ENCODE data around the gene LHFPL6.

The LHFPL6 gene

DNA sequence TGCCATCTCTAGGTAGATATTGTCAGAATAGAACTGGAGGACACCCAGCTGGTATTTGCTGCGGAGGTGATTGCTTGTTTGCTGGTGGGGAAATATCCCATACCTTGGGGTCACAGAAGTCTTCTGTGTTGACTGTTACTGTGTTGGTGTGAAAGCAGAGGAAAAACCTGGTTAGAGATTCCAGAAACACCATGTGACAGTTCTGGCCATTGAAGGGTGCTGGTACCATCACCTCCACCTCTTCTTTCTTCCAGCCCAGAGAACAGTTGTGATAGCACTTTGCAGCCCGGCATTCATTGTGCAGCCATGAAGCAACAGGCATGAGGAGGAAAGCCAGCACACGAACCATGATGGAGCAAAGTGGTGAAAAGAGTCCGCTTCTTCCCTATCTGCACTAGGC is 4.9 kb upstream of the LHFPL6 start:
- DNase-seq (ENCODE audit: low read depth), result no peak
- H3K9me3 ChIP-seq (ENCODE audit: control insufficient read depth, low read length), result no peaks in the 10 kb centered on the region
- H3K4me1 ChIP-seq (ENCODE audit: control insufficient read depth, insufficient read depth, low read length), result peaks cover 4% of the 10 kb centered on the region
- no peaks in the 10 kb centered on the region for H3K36me3 ChIP-seq (ENCODE audit: control insufficient read depth, insufficient read depth, low read length, severe bottlenecking)
- no peak overlapping the region for H3K9ac ChIP-seq (ENCODE audit: low read length)
- H3K27me3 ChIP-seq (replicated peaks; ENCODE audit: control insufficient read depth, insufficient read depth, low read length), result no peaks in the 10 kb centered on the region
- H3K4me3 ChIP-seq (ENCODE audit: low read length), result no peak overlapping the region

DNA sequence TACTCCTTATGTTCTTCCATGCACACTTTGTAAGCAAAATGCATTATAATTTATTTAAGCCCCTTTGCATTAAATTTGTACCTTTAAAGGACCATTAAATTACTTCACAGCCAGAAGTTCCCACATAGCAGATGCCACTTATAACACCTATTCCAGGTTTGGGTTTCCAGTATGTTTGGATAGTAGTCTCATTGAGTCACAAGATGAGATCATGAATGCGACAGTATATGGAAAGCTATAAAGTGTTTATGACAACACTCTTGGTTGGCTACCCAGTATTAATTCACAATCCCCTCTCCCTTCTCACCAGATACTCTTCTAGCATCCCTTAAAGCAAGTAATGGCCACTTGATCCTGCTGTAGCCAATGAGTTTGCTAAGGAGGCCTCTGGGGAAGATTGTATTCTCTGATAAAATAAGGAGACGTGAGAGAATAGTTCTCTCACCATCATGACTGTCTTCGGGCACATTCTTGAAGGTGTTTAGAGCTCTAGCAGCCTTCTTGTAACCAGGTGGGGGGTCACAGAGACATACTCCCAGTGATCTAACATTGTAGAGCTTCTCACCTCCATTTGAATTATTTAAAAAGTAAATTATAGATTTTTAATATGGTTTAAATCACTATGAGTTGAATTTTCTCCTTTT is 2.8 kb upstream of the LHFPL6 start:
- no peak for DNase-seq (ENCODE audit: low read depth)
- Histone ChIP-seq H3K9me3 (ENCODE audit: control insufficient read depth, low read length) (no peaks in the 10 kb centered on the region), H3K9ac (ENCODE audit: low read length) (no peak overlapping the region), H3K4me3 (ENCODE audit: low read length) (no peak overlapping the region), H3K36me3 (ENCODE audit: control insufficient read depth, insufficient read depth, low read length, severe bottlenecking) (no peaks in the 10 kb centered on the region), H3K27me3 (replicated peaks; ENCODE audit: control insufficient read depth, insufficient read depth, low read length) (no peaks in the 10 kb centered on the region), H3K4me1 (ENCODE audit: control insufficient read depth, insufficient read depth, low read length) (peaks cover 16% of the 10 kb centered on the region)

DNA sequence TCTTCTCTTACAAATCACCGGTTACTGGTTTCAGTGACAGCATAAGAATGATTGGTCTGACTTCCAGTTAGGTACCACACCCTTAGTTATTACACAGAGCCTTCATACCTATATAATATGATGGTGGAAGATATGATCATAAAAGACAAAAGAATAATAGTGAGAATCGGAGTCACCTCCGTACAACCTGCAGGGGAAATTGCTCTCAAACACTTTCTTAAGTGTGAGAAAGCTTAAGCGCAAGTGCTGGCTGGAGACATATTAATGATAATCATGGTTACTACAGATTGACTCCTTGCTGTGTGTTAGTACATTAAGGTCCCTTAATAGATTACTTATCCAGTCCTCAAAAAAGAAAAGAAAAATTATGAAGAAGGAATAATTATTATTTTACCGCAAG is 1.8 kb upstream of the LHFPL6 start:
- no peak overlapping the region for H3K9ac ChIP-seq (ENCODE audit: low read length)
- H3K4me1 ChIP-seq (ENCODE audit: control insufficient read depth, insufficient read depth, low read length), result peaks cover 27% of the 10 kb centered on the region
- no peak overlapping the region for H3K4me3 ChIP-seq (ENCODE audit: low read length)
- H3K9me3 ChIP-seq (ENCODE audit: control insufficient read depth, low read length), result no peaks in the 10 kb centered on the region
- H3K27me3 ChIP-seq (replicated peaks; ENCODE audit: control insufficient read depth, insufficient read depth, low read length), result no peaks in the 10 kb centered on the region
- DNase-seq (ENCODE audit: low read depth), result no peak
- H3K36me3 ChIP-seq (ENCODE audit: control insufficient read depth, insufficient read depth, low read length, severe bottlenecking), result no peaks in the 10 kb centered on the region

DNA sequence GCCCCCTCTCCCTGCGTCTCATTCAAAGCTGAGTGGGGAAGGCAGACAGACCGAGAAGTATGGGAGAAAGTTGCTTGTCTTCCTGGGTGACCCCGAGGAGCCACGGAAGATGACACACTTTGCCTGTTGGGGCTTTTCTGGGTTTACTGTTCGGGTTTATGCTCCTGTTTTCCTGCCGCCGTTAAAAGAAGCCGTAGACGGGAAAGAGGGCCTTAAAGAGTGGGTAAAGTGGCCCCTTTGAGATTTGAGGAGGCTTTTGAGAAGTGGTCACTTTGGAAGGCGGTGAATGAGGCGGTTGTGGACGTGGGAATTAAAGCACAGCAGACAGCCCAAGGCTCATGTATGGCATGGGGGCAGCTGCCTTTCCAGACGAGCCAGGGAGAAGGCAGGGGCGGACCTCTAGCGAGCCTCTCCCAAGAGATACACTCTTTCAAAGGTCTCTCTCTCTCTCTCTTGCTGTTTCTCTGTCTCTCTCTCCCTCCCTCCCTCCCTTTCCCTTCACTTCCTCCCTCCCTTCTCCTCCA is 493 bp upstream of the LHFPL6 start:
- Histone ChIP-seq H3K9ac (ENCODE audit: low read length) (peak overlapping the region; percentile 84), H3K27me3 (replicated peaks; ENCODE audit: control insufficient read depth, insufficient read depth, low read length) (no peaks in the 10 kb centered on the region), H3K4me3 (ENCODE audit: low read length) (peak overlapping the region; percentile 96), H3K4me1 (ENCODE audit: control insufficient read depth, insufficient read depth, low read length) (peaks cover 39% of the 10 kb centered on the region), H3K36me3 (ENCODE audit: control insufficient read depth, insufficient read depth, low read length, severe bottlenecking) (no peaks in the 10 kb centered on the region), H3K9me3 (ENCODE audit: control insufficient read depth, low read length) (no peaks in the 10 kb centered on the region)
- no peak for DNase-seq (ENCODE audit: low read depth)

DNA sequence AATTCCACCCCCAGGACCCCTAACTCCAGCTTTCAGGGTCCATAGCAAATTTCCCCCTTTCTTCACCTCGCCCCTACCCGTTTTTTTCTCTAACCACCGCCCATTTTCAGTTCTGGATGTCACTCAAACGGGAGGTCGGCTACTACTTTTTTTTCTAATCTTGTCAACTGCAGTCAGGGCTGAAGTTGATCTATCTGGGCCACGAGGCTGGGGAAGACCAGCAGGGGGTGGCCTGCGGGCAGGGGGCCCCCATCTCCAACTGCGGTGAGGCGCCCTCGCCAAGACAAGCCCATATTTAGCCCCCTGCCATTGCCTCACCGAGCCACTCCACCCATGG is 748 bp downstream of the LHFPL6 start:
- Histone ChIP-seq H3K4me1 (ENCODE audit: control insufficient read depth, insufficient read depth, low read length) (peaks cover 48% of the 10 kb centered on the region), H3K36me3 (ENCODE audit: control insufficient read depth, insufficient read depth, low read length, severe bottlenecking) (no peaks in the 10 kb centered on the region), H3K9me3 (ENCODE audit: control insufficient read depth, low read length) (no peaks in the 10 kb centered on the region), H3K27me3 (replicated peaks; ENCODE audit: control insufficient read depth, insufficient read depth, low read length) (no peaks in the 10 kb centered on the region), H3K4me3 (ENCODE audit: low read length) (peak overlapping the region; percentile 96), H3K9ac (ENCODE audit: low read length) (peak overlapping the region; percentile 91)
- no peak for DNase-seq (ENCODE audit: low read depth)

DNA sequence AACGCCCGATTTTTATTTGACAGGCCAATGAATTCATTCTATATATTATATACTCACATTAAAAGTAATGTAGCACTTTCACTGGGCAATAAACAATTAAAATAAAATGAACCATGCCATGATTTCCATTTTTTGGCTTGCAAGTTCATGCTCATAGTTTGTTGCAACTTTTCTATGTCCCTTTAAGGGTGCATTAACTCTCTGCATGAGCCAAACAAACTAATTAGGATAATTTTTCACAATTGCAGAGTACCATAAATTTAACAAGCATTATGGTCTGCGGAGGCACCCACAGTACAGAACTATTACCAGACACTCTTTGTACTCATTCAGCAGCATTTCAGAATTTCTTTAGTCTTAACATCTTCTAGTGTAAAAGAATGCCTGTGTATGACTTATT is 1.4 kb downstream of the LHFPL6 start:
- Histone ChIP-seq H3K27me3 (replicated peaks; ENCODE audit: control insufficient read depth, insufficient read depth, low read length) (no peaks in the 10 kb centered on the region), H3K4me3 (ENCODE audit: low read length) (peak overlapping the region; percentile 96), H3K9ac (ENCODE audit: low read length) (peak overlapping the region; percentile 91), H3K4me1 (ENCODE audit: control insufficient read depth, insufficient read depth, low read length) (peaks cover 48% of the 10 kb centered on the region), H3K36me3 (ENCODE audit: control insufficient read depth, insufficient read depth, low read length, severe bottlenecking) (no peaks in the 10 kb centered on the region), H3K9me3 (ENCODE audit: control insufficient read depth, low read length) (no peaks in the 10 kb centered on the region)
- no peak for DNase-seq (ENCODE audit: low read depth)

DNA sequence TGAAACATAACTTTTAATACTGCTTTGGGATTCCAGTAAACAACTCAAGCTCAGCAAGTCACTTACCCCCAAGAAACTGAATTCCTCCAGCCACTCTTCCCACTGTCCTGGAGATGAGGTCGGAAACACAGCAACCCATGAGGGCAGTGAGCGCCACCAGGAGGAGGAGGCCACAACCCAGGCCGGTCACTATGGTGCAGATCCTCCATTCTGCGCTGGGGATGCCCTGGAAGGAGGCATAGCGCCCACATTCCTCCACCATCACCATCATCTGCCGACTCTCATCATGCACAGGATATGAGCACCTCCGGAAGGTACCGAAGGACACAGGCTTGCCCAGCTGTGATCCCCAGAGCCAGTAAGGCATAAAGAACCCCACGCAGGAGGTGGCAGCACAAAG is 2.2 kb downstream of the LHFPL6 start:
- no peak for DNase-seq (ENCODE audit: low read depth)
- H3K4me1 ChIP-seq (ENCODE audit: control insufficient read depth, insufficient read depth, low read length), result peaks cover 48% of the 10 kb centered on the region
- H3K27me3 ChIP-seq (replicated peaks; ENCODE audit: control insufficient read depth, insufficient read depth, low read length), result no peaks in the 10 kb centered on the region
- peak overlapping the region; percentile 17 for H3K9ac ChIP-seq (ENCODE audit: low read length)
- H3K9me3 ChIP-seq (ENCODE audit: control insufficient read depth, low read length), result no peaks in the 10 kb centered on the region
- peak overlapping the region; percentile 96 for H3K4me3 ChIP-seq (ENCODE audit: low read length)
- no peaks in the 10 kb centered on the region for H3K36me3 ChIP-seq (ENCODE audit: control insufficient read depth, insufficient read depth, low read length, severe bottlenecking)

DNA sequence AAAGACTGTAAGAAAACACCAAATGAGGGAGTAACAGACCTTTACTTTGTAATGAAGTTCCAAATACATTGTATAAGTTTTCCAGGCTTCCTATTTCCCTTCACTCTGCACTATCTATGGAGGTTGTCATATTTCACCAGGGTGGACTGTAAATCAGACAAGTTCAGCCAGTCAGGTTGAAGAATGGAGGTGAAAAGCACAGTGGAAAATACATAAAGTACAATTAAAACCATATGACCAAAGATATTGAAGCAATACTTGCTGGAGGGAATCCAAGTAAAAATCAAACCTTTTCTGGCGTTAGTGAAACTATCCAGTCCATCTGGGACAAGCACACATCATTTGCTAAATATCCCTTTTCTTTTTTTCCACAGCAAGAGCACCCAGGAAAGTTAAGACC is 3.2 kb downstream of the LHFPL6 start:
- DNase-seq (ENCODE audit: low read depth), result peak; percentile 84
- no peaks in the 10 kb centered on the region for H3K27me3 ChIP-seq (replicated peaks; ENCODE audit: control insufficient read depth, insufficient read depth, low read length)
- H3K9me3 ChIP-seq (ENCODE audit: control insufficient read depth, low read length), result no peaks in the 10 kb centered on the region
- peak overlapping the region; percentile 54 for H3K9ac ChIP-seq (ENCODE audit: low read length)
- H3K4me1 ChIP-seq (ENCODE audit: control insufficient read depth, insufficient read depth, low read length), result peaks cover 48% of the 10 kb centered on the region
- H3K36me3 ChIP-seq (ENCODE audit: control insufficient read depth, insufficient read depth, low read length, severe bottlenecking), result peaks cover 5% of the 10 kb centered on the region
- H3K4me3 ChIP-seq (ENCODE audit: low read length), result peak overlapping the region; percentile 96

DNA sequence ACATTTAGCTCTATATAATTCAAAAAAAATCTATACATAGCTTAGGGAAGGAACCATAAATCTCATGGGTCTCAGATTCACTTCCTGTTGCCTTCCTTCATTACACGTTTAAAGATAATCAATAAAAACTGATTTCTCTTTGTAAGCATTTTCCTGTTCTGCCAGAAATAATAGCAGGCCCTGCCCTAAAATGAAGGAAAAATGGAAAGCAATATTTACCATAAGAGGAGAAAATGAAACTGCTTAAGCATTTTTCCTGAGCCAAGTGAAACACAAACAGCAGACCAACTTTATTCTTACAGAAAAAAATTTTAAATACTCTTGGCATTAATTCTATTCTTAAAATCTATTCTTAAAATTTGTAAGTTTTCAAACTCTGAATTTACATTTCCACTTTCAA is 4.0 kb downstream of the LHFPL6 start:
- peaks cover 5% of the 10 kb centered on the region for H3K36me3 ChIP-seq (ENCODE audit: control insufficient read depth, insufficient read depth, low read length, severe bottlenecking)
- peak; percentile 31 for DNase-seq (ENCODE audit: low read depth)
- H3K4me1 ChIP-seq (ENCODE audit: control insufficient read depth, insufficient read depth, low read length), result peaks cover 47% of the 10 kb centered on the region
- H3K9me3 ChIP-seq (ENCODE audit: control insufficient read depth, low read length), result no peaks in the 10 kb centered on the region
- no peaks in the 10 kb centered on the region for H3K27me3 ChIP-seq (replicated peaks; ENCODE audit: control insufficient read depth, insufficient read depth, low read length)
- peak overlapping the region; percentile 54 for H3K9ac ChIP-seq (ENCODE audit: low read length)
- H3K4me3 ChIP-seq (ENCODE audit: low read length), result peak overlapping the region; percentile 96

DNA sequence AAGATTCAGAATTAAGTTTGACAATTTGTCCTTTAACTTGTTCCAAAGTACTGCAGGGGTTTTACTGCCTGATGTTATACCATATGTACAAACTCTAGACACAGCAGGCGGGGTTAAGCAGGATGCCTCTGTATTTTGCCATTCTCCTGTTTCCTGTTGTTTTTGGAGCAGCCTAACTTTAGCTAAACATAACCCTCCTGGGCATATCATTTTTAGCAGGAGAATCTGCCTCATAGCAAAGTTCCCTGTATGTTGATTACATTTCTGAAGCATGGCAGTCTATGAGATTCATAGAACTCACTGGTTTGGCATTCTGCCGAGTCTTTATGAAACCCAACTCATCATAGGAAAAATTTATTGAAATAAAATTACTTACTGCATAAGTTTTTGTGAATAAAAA is 5.2 kb downstream of the LHFPL6 start:
- H3K4me3 ChIP-seq (ENCODE audit: low read length), result peak overlapping the region; percentile 46

DNA sequence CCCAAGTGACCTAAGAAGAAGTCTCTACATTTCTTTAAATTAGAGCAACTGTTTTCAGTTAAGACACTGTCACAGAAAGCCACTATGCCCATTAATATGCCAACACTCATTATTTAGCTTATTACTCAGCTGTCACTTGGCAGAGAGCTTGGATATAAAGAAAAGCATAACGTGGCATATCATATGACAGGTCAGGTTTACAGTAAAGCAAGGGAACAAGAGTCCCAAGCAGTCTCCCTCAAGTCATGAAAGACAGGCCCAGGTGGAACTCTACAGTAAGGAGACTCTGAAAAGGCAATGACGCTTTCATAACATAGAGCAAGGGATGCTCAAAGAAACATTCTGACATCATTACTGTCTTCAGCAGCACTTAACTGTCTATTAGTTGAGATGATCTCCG is 6.3 kb downstream of the LHFPL6 start:
- Histone ChIP-seq H3K9ac (ENCODE audit: low read length) (no peak overlapping the region), H3K36me3 (ENCODE audit: control insufficient read depth, insufficient read depth, low read length, severe bottlenecking) (peaks cover 5% of the 10 kb centered on the region), H3K9me3 (ENCODE audit: control insufficient read depth, low read length) (no peaks in the 10 kb centered on the region), H3K4me1 (ENCODE audit: control insufficient read depth, insufficient read depth, low read length) (peaks cover 40% of the 10 kb centered on the region), H3K27me3 (replicated peaks; ENCODE audit: control insufficient read depth, insufficient read depth, low read length) (no peaks in the 10 kb centered on the region), H3K4me3 (ENCODE audit: low read length) (no peak overlapping the region)
- no peak for DNase-seq (ENCODE audit: low read depth)

More for the DNA sequence above, 5.2 kb downstream of the LHFPL6 start:
- Histone ChIP-seq H3K27me3 (replicated peaks; ENCODE audit: control insufficient read depth, insufficient read depth, low read length) (no peaks in the 10 kb centered on the region), H3K9me3 (ENCODE audit: control insufficient read depth, low read length) (no peaks in the 10 kb centered on the region), H3K4me1 (ENCODE audit: control insufficient read depth, insufficient read depth, low read length) (peaks cover 44% of the 10 kb centered on the region), H3K36me3 (ENCODE audit: control insufficient read depth, insufficient read depth, low read length, severe bottlenecking) (peaks cover 5% of the 10 kb centered on the region), H3K9ac (ENCODE audit: low read length) (no peak overlapping the region)
- peak; percentile 82 for DNase-seq (ENCODE audit: low read depth)

DNA sequence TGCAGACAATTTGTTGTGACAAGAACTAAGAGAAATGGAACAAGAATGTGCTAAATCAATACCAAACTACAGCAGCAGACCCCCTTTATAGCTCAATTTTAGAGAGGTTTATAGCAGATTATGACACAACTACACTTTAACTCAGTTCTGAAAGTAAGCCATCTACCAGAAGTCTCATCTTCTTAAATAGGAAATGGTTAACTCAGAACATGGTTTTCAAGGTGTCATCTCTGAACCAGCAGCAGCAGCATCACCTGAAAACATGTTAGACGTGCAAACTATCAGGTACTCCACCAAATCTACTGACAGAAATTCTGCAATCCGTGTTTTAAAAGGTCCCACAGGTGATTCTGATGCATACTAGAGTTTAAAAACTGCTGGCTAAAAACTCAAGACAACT is 6.8 kb downstream of the LHFPL6 start:
- Histone ChIP-seq H3K9ac (ENCODE audit: low read length) (no peak overlapping the region), H3K9me3 (ENCODE audit: control insufficient read depth, low read length) (no peaks in the 10 kb centered on the region), H3K27me3 (replicated peaks; ENCODE audit: control insufficient read depth, insufficient read depth, low read length) (no peaks in the 10 kb centered on the region), H3K4me3 (ENCODE audit: low read length) (no peak overlapping the region), H3K4me1 (ENCODE audit: control insufficient read depth, insufficient read depth, low read length) (peaks cover 35% of the 10 kb centered on the region), H3K36me3 (ENCODE audit: control insufficient read depth, insufficient read depth, low read length, severe bottlenecking) (peaks cover 5% of the 10 kb centered on the region)
- no peak for DNase-seq (ENCODE audit: low read depth)
